ENCODE results near the gene PDE6D.

Gene PDE6D

DNA sequence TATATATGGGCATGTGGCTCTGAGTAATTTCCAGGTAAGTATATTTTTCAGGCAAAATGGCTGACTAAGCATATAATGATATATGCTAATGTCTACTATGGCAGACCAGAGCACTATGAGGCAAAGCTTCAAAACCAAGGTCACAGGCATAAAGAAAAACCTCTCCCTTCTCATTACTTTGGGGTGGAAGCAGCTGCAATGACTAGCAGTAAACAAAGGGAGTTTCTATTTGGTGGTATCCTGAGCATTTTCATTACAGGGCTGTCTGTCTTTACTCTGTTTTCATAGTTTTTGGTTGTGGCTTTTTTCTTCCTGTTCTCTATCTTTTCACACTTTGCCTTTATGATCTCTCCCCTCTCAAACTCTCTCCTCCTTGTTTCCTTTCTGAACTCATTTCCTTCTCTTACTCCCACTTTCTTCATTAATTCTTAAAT is 15.6 kb downstream of the PDE6D start:
- no peaks in the 10 kb centered on the region for H3K27me3 ChIP-seq (ENCODE audit: insufficient read depth, low read depth)
- peaks cover 55% of the 10 kb centered on the region for H3K4me1 ChIP-seq (ENCODE audit: low read depth, poor library complexity, severe bottlenecking)
- H3K79me2 ChIP-seq (ENCODE audit: insufficient read depth, low read depth), result 0 out of 2 replicates have a peak, but pooled peaks cover 4% of the 10 kb centered on the region
- no peak overlapping the region for H3K4me3 ChIP-seq (IDR thresholded peaks at IDR 0.05; ENCODE audit: insufficient read depth, low read depth, low read length)
- no peak overlapping the region; the same call in 1 of the 2 replicates for H3K9ac ChIP-seq
- peak overlapping the region; percentile 64 for H3K27ac ChIP-seq
- no peak overlapping the region for H2AFZ ChIP-seq (ENCODE audit: low read depth)
- H3K4me2 ChIP-seq, result peak overlapping the region; percentile 73
- H3K36me3 ChIP-seq (ENCODE audit: insufficient read depth), result no peaks in the 10 kb centered on the region
- TF ChIP-seq, protein P1, sequence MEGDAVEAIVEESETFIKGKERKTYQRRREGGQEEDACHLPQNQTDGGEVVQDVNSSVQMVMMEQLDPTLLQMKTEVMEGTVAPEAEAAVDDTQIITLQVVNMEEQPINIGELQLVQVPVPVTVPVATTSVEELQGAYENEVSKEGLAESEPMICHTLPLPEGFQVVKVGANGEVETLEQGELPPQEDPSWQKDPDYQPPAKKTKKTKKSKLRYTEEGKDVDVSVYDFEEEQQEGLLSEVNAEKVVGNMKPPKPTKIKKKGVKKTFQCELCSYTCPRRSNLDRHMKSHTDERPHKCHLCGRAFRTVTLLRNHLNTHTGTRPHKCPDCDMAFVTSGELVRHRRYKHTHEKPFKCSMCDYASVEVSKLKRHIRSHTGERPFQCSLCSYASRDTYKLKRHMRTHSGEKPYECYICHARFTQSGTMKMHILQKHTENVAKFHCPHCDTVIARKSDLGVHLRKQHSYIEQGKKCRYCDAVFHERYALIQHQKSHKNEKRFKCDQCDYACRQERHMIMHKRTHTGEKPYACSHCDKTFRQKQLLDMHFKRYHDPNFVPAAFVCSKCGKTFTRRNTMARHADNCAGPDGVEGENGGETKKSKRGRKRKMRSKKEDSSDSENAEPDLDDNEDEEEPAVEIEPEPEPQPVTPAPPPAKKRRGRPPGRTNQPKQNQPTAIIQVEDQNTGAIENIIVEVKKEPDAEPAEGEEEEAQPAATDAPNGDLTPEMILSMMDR (conservative IDR thresholded peaks at IDR 0.05; ENCODE audit: low read depth, low read length), result no peak
- no peaks in the 10 kb centered on the region for H4K20me1 ChIP-seq (ENCODE audit: insufficient read depth)

DNA sequence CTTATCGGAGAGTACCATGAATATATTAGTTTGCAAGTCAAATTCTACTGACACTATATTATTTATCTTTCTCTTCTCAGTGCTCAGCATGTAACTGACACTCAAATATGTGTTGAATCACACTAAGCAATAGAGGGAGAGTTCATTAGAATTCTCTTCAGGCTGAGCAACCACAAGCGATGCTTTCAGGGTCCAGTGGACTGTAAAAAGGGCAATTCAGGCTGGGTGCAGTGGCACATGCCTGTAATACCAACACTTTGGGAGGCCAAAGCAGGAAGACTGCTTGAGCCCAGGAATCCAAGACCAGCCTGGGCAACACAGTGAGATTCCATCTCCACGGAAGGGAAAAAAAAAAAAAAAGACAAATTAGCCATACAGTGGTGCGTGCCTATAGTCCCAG is 16.3 kb downstream of the PDE6D start:
- H3K9ac ChIP-seq, result no peak overlapping the region
- TF ChIP-seq, protein P1 (conservative IDR thresholded peaks at IDR 0.05; ENCODE audit: low read depth, low read length), result no peak

DNA sequence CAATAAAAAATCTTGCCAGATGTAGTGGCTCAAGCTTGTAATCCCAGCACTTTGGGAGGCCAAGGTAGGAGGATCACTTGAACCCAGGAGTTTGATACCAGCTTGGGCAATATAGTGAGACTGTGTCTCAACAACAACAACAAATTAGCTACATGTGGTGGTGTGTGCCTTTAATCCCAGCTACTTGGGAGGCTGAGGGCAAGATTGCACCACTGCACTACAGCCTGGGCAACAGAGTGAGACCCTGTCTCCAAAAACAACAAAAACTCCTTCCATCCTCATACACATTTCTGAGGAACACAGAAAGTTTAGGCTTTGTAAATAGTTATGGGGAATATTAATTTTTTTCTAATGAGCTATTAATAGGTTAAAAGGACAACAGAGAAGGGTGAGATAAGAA is 17.0 kb downstream of the PDE6D start:
- Histone ChIP-seq H3K4me1 (ENCODE audit: low read depth, poor library complexity, severe bottlenecking) (peaks cover 41% of the 10 kb centered on the region), H3K27me3 (ENCODE audit: insufficient read depth, low read depth) (no peaks in the 10 kb centered on the region), H4K20me1 (ENCODE audit: insufficient read depth) (no peaks in the 10 kb centered on the region), H3K9ac (no peak overlapping the region), H2AFZ (ENCODE audit: low read depth) (no peak overlapping the region), H3K27ac (no peak overlapping the region), H3K36me3 (ENCODE audit: insufficient read depth) (no peaks in the 10 kb centered on the region), H3K4me2 (peak overlapping the region; percentile 73; the same call in 1 of the 2 replicates), H3K79me2 (ENCODE audit: insufficient read depth, low read depth) (0 out of 2 replicates have a peak, but pooled peaks cover 4% of the 10 kb centered on the region), H3K4me3 (IDR thresholded peaks at IDR 0.05; ENCODE audit: insufficient read depth, low read depth, low read length) (no peak overlapping the region)
- TF ChIP-seq, protein P1 (conservative IDR thresholded peaks at IDR 0.05; ENCODE audit: low read depth, low read length), result no peak

More for the DNA sequence above, 16.3 kb downstream of the PDE6D start:
- Histone ChIP-seq H2AFZ (ENCODE audit: low read depth) (no peak overlapping the region), H4K20me1 (ENCODE audit: insufficient read depth) (no peaks in the 10 kb centered on the region), H3K27ac (peak overlapping the region; percentile 64), H3K36me3 (ENCODE audit: insufficient read depth) (no peaks in the 10 kb centered on the region), H3K4me1 (ENCODE audit: low read depth, poor library complexity, severe bottlenecking) (peaks cover 48% of the 10 kb centered on the region), H3K27me3 (ENCODE audit: insufficient read depth, low read depth) (no peaks in the 10 kb centered on the region), H3K79me2 (ENCODE audit: insufficient read depth, low read depth) (0 out of 2 replicates have a peak, but pooled peaks cover 4% of the 10 kb centered on the region), H3K4me3 (IDR thresholded peaks at IDR 0.05; ENCODE audit: insufficient read depth, low read depth, low read length) (no peak overlapping the region), H3K4me2 (peak overlapping the region; percentile 73)

DNA sequence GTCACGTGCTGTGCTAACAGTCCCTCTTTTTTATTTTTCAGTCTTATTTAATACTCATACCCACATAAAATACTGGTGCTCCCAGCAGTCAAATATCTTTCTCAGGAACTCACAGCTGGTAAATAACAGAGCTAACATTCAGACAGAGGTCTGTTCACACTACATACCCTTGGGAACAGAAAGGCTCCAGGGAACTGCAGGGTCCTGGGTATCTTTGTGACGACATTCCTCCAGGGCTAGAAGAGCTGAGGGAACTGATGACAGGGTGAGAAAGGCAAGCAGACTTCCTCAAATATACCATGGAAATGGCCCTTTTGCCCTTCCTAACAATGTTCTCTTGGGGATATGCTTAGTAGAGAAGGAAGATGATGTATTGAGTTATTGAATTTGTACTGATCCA is 19.3 kb downstream of the PDE6D start:
- 0 out of 2 replicates have a peak, but pooled peaks cover 4% of the 10 kb centered on the region for H3K79me2 ChIP-seq (ENCODE audit: insufficient read depth, low read depth)
- H3K4me3 ChIP-seq (IDR thresholded peaks at IDR 0.05; ENCODE audit: insufficient read depth, low read depth, low read length), result no peak overlapping the region
- H3K27me3 ChIP-seq (ENCODE audit: insufficient read depth, low read depth), result no peaks in the 10 kb centered on the region
- H4K20me1 ChIP-seq (ENCODE audit: insufficient read depth), result no peaks in the 10 kb centered on the region
- H3K27ac ChIP-seq, result no peak overlapping the region
- no peaks in the 10 kb centered on the region for H3K36me3 ChIP-seq (ENCODE audit: insufficient read depth)
- no peak overlapping the region for H2AFZ ChIP-seq (ENCODE audit: low read depth)
- TF ChIP-seq, protein P1 (conservative IDR thresholded peaks at IDR 0.05; ENCODE audit: low read depth, low read length), result no peak
- H3K4me1 ChIP-seq (ENCODE audit: low read depth, poor library complexity, severe bottlenecking), result peaks cover 31% of the 10 kb centered on the region
- no peak overlapping the region for H3K9ac ChIP-seq
- H3K4me2 ChIP-seq, result no peak overlapping the region
